ENCODE results near the gene STUM.

Gene STUM

GRCh38 chr1:226565476-226565875 lies 16.9 kb downstream of the STUM start:
- DNase-seq, result no peak

- DNase-seq, result no peak
Observed at GRCh38 chr1:226566234-226566633, 17.7 kb downstream of the STUM start.

GRCh38 chr1:226566760-226567159 lies 18.2 kb downstream of the STUM start:
- no peak for DNase-seq

- no peak for DNase-seq
Observed at GRCh38 chr1:226568077-226568831, 19.7 kb downstream of the STUM start.

- DNase-seq, result no peak
Observed at GRCh38 chr1:226568975-226569741, 20.6 kb downstream of the STUM start.

- DNase-seq, result no peak
Observed at GRCh38 chr1:226569879-226570547, 21.4 kb downstream of the STUM start.

- DNase-seq, result no peak
Observed at GRCh38 chr1:226571893-226572292, 23.3 kb downstream of the STUM start.

GRCh38 chr1:226572325-226572726 lies 23.8 kb downstream of the STUM start:
- DNase-seq, result no peak

- DNase-seq, result no peak
Observed at GRCh38 chr1:226574044-226574443, 25.5 kb downstream of the STUM start.

GRCh38 chr1:226574591-226575435 lies 26.2 kb downstream of the STUM start:
- no peak for DNase-seq

- no peak for DNase-seq
Observed at GRCh38 chr1:226575436-226575720, 26.8 kb downstream of the STUM start.

GRCh38 chr1:226575739-226576378 lies 27.3 kb downstream of the STUM start:
- DNase-seq, result no peak

- no peak for DNase-seq
Observed at GRCh38 chr1:226576601-226577000, 28.0 kb downstream of the STUM start.

- no peak for DNase-seq
Observed at GRCh38 chr1:226577401-226578180, 29.0 kb downstream of the STUM start.

GRCh38 chr1:226578946-226579578 lies 30.5 kb downstream of the STUM start:
- DNase-seq, result no peak

GRCh38 chr1:226579781-226580323 lies 31.3 kb downstream of the STUM start:
- no peak for DNase-seq

GRCh38 chr1:226580625-226581270 lies 32.2 kb downstream of the STUM start:
- DNase-seq, result no peak

- DNase-seq, result no peak
Observed at GRCh38 chr1:226581650-226582330, 33.2 kb downstream of the STUM start.

- no peak for DNase-seq
Observed at GRCh38 chr1:226582966-226583365, 34.4 kb downstream of the STUM start.

GRCh38 chr1:226584164-226584563 lies 35.6 kb downstream of the STUM start:
- no peak for DNase-seq

Measured in cerebellar nuclear complex (tissue), 1 donor.